G401.6 (cell line): ENCODE measurements around the gene SHC3.

Experiments
- FAIRE-seq: peaks from 2 replicates; lab custom pipeline; 2012; peaks lifted over from hg19 to GRCh38; lab: Jason Lieb, UNC

The SHC3 gene

DNA sequence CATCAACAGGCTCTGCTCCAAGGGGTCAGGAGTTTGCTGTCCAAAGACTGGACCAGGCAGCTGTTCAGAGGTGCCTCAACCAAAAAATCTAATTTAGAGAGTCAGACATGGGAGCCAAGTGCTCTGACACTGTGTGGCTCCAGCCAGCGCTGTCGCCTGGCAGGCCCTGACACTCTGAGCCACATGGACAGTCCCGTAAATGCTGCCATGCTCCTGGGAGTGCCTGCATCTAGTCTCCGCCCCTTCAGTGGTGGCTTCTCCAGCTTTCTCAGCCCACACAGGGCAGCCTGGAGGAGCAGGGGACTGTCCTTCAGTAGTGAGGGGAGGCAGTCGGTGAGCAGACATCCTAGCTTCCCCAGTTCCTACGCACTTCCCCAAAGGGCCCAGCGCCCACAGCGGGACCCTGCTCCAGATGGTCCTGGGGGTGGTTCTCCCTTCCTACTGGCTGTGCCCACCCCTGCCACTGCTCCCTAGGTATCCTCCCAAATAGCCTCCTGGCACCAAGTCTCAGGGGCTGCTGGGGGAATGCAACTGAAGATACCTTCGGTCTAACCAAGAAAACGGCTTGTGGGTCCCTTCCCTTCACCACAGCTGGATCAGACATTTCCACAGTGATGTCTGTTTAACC is 72.3 kb downstream of the SHC3 start:
- FAIRE-seq, result no peak

DNA sequence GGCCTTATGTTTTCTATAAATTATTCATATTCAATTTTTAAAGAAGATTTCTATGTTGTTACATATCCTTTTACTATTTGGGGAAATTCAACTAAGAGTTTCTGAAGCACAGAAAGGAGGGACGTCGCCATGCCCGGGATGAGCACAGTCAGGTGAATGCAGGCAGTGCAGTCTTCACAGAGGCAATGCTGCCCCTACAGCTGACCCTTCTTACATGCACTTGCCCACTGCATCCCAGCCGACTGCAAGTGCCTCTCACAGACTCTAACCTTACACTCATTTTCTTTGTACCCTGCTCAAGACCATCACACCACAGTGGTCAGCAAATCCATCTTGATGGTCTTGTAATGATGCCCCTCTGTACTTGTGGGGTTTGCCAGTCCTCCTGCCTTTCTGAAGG is 73.8 kb downstream of the SHC3 start:
- FAIRE-seq, result no peak

DNA sequence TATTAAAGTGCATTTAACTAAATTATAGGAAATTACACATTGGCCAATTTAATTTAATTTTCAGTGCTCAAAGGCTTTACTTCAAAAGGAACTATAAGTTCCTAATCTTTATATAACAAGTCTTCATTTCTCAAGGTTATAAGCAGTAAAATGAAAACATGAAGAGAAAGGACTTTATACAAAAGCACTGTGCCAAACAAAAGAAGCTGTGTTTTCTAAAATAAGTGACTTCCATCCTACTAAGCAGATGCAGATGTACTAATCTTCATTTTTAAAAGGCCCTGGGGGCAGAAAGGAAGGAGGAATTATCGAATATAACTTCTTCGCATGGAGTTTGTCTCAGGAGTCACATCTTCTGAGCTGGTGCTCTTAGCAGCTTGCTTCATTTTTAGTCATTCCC is 81.4 kb downstream of the SHC3 start:
- FAIRE-seq, result no peak

DNA sequence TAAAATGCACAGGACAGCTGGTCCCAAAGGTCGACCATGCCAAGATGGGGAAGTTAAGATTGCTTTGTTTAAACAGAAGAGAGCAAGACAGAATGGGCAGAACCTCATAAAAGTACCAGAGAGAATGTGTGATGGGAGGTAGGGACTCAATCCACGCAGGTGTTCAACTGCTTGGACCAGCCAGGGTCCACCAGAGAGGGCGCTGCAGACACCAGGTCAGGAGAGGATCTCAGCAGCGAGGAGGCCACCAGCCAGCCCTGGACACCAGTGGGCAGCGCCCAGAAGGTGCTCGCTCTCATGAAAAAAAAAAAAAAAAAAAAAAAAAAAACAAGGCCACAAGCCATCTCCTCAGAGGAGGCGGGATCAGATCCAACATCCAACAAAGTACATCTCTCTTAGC is 81.8 kb downstream of the SHC3 start:
- FAIRE-seq, result no peak

DNA sequence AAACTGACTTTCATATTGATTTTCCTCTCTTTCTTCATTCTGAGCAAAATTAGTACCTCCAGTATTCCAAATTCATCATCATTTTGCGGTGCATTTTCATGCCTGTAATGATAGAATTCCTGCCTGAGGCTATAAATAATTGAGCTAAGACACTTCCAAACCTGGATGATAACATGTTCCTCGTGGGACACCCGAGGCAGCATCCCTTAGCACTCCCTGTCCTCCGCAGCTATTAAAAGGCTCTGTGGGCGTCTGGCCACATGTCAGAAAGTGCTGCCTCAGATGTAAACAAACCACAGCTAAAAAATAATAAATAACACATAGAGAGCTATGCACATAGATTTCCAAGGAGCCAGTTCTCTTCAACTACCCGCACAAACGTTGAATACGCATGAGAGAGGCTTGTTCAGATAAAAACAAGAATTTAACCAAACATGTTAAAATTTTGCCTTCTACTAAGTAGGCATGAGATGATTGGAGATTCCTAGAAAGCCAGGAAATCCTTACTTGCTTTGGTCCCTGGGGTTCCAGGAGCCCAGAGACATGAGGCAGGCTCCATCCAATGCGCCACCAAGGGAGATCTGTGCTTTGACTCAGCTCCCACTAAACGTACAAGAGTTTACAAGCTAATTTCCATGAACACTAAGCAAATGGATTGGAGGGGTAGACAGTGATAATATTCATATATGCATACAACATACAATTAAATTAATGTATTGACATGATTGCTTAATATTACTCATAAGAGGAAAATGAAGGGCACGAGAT is 82.7 kb downstream of the SHC3 start:
- no peak for FAIRE-seq

DNA sequence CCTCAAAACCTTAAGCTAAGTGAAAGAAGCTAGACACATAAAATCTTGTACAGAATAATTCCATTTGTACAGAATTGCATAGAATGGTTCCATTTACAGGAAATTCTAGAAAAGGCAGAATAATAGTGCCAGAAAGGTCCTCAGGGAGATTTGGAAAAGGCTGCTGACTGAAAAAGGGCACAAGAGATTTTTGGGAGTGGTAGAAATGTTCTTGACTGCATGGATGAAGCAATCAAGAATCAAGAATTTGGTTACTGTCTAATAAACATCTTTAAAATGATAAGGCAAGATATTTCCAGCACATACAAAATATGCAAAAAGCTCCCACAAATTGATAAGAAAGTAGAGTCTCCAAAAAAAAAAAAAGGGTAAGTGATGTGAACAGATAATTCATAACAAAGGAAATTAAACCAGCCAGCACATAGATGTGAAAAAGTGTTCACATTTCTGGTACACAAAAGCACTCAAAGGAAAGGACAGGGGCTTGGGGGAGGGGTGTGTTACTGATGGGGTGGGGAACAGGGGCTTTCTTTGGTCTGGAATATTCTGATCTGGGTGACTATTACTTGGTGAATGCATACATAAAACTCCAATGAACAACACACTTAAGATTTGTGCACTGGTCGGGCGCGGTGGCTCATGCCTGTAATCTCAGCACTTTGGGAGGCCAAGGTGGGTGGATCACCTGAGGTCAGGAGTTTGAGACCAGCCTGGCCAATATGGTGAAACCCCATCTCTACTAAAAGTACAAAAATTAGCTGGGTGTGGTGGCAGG is 85.2 kb downstream of the SHC3 start:
- no peak for FAIRE-seq

DNA sequence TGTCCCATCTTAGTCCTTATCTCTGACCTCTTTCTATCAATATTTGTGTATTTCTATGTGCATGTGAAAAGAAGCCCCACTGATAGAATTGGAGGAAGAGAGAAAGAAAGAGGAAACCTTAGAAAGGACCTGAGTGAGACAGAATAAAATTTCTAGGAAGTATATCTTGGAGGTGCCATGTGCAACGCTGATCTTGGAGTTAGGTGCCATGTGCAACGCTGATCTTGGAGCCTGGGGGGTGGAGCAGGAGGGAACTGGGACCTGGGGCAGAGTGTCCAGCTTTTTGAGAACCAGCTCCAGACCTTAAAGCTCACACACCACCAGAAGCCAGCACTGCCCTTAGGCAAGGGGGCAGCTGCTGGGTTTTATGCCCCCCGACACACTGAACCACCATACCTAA is 89.4 kb downstream of the SHC3 start:
- no peak for FAIRE-seq

DNA sequence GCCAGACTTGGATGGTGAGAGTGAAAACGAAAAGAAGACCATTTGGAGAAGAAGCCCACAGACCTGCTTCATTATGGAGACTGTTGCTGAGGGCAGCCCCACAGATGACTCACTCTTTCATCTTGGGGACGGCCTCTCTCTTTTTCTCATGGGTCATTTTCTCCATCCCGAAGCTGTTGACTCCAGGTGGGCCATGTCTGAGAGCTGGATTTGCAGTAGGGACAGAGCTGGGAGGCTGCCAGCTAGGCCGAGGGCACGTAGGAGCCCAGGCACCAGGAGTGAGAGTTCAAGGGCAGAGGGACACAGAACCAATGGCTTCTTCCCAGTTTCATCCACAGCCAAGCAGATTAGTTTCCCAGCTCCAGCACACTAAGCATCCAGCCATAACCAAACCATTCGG is 95.0 kb downstream of the SHC3 start:
- FAIRE-seq, result no peak

DNA sequence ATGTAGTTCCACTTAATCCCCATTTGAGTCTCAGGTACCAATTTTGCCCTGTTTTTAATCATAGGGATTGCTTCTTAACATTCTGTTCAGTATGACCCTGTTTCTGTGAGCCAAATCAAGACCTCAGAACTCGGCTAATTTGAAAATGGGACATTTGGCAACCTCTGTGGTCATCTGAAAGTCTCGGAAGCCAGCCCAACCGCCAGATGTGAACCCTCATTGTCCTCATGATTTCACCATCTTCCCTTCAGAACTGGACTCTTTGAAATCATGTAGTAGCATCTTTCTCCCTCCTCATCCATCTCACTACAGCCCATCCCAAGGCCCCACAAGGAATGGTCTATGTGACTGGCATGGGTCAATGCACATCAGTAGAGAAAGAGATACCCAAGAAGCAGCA is 98.4 kb downstream of the SHC3 start:
- FAIRE-seq, result no peak

DNA sequence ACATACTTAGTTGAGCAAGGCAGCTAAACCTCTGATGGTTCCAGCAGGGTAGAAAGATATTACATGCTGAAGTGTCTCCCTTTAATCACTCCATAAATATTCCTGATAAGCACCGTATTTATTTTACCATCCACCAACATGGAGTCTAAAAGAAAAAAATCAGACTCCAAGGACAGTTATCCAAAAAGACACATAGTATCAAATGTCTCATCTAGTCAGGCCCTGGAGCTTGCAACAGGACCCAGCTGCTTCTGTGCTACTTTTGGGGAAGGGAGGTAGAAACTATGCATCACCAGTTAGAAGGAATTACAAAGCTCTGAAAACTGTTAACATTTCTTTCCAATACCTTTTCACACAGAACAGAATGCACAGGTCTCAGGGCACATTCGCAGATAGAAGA is 99.2 kb downstream of the SHC3 start:
- FAIRE-seq, result no peak

DNA sequence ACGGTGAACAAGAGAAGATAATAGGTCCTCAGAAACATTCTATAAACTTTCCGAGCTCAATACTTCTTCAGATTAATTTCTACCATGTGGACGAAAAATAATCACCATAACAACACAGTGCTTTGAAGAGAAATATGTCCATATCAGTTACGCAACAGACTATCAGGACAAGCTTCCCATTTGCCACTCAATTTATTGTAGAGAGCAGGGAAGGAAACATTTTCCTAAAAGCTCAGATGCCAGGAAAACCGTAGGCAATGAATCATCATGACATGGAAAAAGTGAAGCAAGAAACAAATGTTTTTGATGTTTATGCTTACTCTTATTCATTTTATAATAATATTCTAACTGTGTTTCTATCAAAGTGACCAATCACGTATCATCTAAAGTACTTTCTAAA is 99.8 kb downstream of the SHC3 start:
- FAIRE-seq, result no peak

DNA sequence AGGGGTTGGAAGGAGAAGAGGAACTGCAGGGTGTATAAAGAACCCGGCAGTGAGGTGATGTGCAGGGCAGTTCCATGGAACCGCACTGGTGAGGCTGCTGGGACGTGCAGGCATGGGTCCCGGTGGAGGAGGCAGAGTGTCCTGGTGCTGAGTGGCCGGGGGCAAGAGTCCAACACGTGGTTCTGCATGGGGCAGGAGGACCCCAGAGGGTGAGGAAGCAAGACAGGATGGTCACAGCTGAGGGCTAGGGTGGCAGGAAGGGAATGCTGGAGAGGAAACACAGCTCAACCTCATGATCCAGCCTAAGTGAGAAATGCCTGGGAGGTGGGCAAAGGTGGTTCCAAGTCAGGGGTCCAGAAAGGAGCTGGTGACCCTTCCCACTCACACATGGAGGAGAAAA is 100.2 kb downstream of the SHC3 start:
- FAIRE-seq, result no peak

DNA sequence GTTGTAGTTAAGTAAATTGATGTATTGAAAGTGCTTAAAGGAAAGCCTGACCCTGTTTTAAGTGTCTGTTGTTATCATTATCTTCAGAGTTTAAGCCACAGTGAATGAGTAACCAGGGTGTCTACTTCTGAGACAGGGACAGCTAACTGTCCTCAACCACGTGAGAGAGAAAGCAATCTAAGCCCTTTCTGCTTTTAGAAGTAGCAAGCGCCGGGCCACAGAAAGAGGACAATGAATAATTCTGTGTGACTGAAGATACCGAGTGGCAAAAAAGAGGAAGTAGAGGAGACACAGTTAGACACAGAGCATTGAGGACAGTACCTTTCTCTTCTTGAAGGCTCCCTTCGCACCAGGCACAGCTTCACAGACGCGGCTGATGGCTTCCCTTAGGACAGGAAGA is 101.1 kb downstream of the SHC3 start:
- FAIRE-seq, result no peak

DNA sequence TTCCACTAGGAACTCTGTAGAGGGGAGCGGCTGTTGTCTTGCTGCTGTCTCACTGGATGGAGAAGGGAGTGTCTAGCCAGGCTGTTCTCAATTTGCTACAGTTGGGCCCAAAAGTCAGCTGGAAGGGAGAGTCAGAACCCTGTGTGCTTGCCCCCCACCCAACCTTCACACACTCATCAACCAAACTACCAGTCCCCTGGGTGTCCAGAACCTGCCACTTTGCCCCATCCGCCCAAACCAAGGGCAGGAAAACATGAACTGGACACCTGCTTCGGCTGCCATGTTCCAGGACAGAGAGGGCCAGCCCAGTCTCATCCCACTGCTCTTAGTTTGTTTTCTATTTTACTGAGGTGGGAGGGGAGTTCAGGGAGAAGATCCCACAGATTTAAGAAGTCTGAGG is 105.2 kb downstream of the SHC3 start:
- no peak for FAIRE-seq

DNA sequence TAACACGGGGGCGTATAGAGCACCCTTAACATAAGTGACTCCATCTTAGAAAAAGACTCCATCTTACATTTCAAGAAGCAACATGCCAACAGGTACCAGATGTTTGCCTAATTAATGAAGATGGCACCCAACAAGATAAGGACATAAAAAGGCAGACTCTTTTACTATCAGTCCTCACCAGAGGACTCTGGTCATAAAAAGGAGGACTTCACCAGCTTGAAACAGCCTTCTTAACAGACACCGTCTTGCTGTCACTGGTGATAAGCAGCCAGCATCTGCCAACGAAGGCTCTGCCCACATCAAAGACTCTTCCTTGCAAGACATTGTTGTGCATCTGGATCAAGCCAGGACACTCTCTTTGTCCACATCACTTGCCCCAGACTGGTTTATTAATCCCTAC is 107.0 kb downstream of the SHC3 start:
- FAIRE-seq, result no peak

DNA sequence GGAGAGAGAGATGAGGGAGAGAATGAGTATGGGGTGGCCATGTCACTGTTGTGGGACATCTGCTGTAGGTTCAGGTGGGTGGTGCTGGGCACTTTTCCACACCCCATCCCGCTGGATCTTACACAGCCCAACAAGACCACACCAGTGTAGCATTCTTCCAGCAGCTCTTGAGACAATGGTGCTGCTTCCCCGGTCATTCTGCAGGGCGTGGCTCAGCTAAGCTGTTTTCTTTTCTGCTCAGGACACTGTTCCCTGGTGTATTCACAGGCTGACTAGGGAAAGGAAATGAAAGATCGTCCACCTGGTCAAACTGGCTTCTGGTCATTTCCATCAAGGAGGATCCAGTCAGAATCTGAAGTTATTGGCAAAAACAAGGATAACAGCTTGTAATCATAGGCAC is 111.8 kb downstream of the SHC3 start:
- FAIRE-seq, result no peak

DNA sequence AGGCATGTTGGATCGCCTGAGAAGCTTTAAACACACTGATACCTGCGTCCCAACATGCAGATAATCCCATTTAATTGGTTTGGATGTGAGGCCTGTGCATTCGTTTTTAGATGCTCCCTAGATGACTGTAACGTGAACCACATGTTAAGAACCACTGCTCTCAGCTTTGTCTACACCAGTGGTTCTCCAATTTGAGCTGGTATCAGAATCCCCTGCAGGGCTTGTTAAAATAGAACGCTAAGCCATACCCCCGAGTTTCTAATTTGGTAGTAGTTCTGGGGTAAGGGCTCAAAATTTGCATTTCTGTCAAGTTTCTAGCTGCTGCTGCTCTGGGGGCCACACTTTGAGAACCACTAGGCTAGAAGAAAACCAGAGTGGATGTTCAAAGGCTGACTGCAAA is 112.7 kb downstream of the SHC3 start:
- no peak for FAIRE-seq

DNA sequence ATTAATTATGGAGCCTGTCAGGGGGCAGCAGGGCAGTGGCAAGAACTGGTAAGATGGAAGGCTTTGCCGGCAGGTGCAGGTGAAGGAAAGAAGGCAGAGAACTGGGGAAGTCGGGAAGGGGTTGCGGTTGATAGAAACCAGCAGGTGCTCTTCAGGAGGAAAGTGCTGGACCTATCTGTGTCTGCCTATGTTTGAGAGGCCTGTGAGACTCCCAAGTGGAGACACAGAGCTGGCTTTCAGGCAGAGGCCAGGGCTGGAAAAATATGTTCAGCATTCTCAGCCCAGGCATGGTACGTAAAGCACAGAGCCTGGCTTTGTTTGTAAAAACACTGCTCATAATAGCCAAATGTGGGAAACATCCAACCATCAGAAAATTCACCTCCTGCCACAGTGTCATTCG is 117.8 kb downstream of the SHC3 start:
- FAIRE-seq, result no peak

DNA sequence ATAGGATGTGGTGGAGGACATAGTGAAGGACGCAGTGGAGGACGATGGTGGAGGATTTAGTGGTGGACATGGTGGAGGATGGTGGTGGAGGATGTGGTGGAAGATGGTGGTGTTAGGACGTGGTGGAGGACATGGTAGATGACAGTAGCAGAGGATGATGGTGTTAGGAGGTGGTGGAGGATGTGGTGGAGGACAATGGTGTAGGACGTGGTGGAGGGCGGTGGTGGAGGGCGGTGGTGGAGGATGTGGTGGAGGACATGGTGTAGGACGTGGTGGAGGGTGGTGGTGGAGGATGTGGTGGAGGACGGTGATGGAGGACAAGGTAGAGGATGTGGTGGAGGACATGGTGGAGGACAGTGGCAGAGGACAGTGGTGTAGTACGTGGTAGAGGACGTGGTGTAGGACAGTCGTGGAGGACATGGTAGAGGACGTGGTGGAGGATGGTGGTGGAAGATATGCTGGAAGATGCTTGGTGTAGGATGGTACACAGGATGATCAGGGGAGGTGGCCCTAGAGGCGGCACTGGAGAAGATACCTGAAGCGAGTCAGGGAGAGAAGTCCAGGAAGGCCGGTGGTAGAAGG is 118.6 kb downstream of the SHC3 start:
- no peak for FAIRE-seq

DNA sequence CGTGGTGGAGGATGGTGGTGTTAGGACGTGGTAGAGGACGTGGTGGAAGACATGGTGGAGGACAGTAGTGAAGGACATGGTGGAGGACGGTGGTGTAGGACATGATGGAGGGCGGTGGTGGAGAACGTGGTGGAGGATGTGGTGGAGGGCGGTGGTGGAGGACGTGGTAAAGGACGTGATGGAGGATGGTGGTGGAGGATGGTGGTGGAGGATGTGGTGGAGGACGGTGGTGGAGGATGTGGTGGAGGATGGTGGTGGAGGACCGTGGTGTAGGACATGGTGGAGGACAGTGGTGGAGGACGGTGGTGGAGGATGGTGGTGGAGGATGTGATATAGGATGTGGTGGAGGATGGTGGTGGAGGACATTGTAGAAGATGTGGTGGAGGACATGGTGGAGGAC is 119.7 kb downstream of the SHC3 start:
- no peak for FAIRE-seq

DNA sequence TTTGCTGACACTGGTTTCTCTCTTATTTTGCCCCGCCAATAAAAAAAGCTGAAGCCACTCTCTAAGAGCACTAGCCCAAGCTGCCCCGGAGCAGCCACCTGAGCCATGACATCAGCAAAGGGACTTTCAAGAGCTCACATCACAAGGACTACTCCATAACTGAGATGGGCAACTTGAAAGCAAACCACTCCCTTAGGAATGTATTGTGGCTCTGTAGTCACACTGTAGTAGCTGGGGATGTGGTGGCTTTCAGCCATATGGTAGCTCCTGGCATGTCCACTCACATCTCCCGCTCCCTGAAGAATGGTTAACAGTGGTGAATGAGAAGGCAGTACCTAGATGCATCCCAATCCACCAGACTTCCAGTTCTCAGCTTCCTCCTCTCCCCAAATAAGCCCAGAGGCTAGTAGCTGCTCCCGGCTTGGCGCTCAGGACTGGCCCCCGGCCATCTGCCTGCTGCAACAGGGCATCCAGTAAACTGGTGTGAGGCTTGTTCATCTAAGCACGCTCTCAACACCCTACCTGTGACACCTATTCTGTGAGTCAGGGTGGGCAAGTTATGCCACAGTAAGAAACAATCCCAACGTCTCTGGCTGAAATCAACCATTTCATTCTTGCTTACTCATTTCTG is 123.6 kb downstream of the SHC3 start:
- FAIRE-seq, result no peak

DNA sequence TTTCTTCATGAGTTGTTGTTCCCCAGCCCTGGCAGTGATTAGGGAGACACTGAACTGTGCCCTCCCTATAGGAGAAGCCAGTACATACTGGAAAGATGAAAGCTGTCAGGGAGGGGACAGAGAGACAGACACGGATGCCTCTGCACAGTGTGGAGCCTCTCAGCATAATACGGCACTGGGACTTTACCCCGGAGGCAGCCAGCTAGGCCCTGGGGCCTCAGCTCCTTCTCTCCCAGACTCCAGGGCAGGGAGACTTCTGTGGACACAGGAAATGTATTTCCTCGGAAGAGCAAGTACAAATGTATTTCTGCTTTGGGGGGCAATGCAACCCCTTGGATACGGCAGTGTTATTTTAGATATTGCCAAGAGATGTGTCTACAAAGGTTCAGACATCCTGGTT is 125.3 kb downstream of the SHC3 start:
- no peak for FAIRE-seq
